ENCODE data around the gene TREML1. TPM values are rescaled to one million over a fixed set of nuclear protein-coding genes. Genes with fewer than 3 reads are reported as not detected.

The TREML1 gene
- total RNA-seq, 2 donors from 2014 or later, result not detected

GRCh38 chr6:41187924-41188886 lies 34.1 kb upstream of the TREML1 start:
- H3K4me3 Mint-ChIP-seq, result no peak overlapping the region
- peaks cover 6% of the 10 kb centered on the region for H3K4me1 Mint-ChIP-seq
- no peak for ATAC-seq (replicated peaks)
- peaks cover 4% of the 10 kb centered on the region for H3K9me3 Mint-ChIP-seq
- no peak overlapping the region for H3K27ac Mint-ChIP-seq
- no peaks in the 10 kb centered on the region for H3K27me3 Mint-ChIP-seq
- H3K36me3 Mint-ChIP-seq (ENCODE audit: low read depth), result no peaks in the 10 kb centered on the region

- peaks cover 4% of the 10 kb centered on the region for H3K9me3 Mint-ChIP-seq
- no peak for ATAC-seq (replicated peaks)
- H3K27ac Mint-ChIP-seq, result peak overlapping the region; percentile 13
- H3K4me1 Mint-ChIP-seq, result peaks cover 10% of the 10 kb centered on the region
- H3K27me3 Mint-ChIP-seq, result no peaks in the 10 kb centered on the region
- no peak overlapping the region for H3K4me3 Mint-ChIP-seq
- H3K36me3 Mint-ChIP-seq (ENCODE audit: low read depth), result no peaks in the 10 kb centered on the region
Measured at GRCh38 chr6:41186031-41186562, 31.9 kb upstream of the TREML1 start.

GRCh38 chr6:41184761-41185160 lies 30.6 kb upstream of the TREML1 start:
- H3K4me1 Mint-ChIP-seq, result peaks cover 10% of the 10 kb centered on the region
- ATAC-seq (replicated peaks), result no peak
- no peaks in the 10 kb centered on the region for H3K36me3 Mint-ChIP-seq (ENCODE audit: low read depth)
- no peak overlapping the region for H3K27ac Mint-ChIP-seq
- H3K9me3 Mint-ChIP-seq, result peaks cover 4% of the 10 kb centered on the region
- no peaks in the 10 kb centered on the region for H3K27me3 Mint-ChIP-seq
- no peak overlapping the region for H3K4me3 Mint-ChIP-seq

- H3K27ac Mint-ChIP-seq, result peak overlapping the region; percentile 27
- ATAC-seq (replicated peaks), result peak; percentile 88
- H3K36me3 Mint-ChIP-seq (ENCODE audit: low read depth), result no peaks in the 10 kb centered on the region
- peaks cover 5% of the 10 kb centered on the region for H3K27me3 Mint-ChIP-seq
- no peak overlapping the region for H3K4me3 Mint-ChIP-seq
- H3K4me1 Mint-ChIP-seq, result peaks cover 6% of the 10 kb centered on the region
- no peaks in the 10 kb centered on the region for H3K9me3 Mint-ChIP-seq
Measured at GRCh38 chr6:41182069-41183034, 28.2 kb upstream of the TREML1 start.

- Mint-ChIP-seq H3K27me3 (peaks cover 9% of the 10 kb centered on the region), H3K36me3 (ENCODE audit: low read depth) (no peaks in the 10 kb centered on the region), H3K27ac (peak overlapping the region; percentile 27), H3K9me3 (no peaks in the 10 kb centered on the region), H3K4me1 (peaks cover 6% of the 10 kb centered on the region), H3K4me3 (no peak overlapping the region)
- no peak for ATAC-seq (replicated peaks)
Measured at GRCh38 chr6:41181566-41181965, 27.4 kb upstream of the TREML1 start.

- H3K9me3 Mint-ChIP-seq, result no peaks in the 10 kb centered on the region
- H3K27ac Mint-ChIP-seq, result no peak overlapping the region
- no peaks in the 10 kb centered on the region for H3K36me3 Mint-ChIP-seq (ENCODE audit: low read depth)
- H3K4me3 Mint-ChIP-seq, result no peak overlapping the region
- ATAC-seq (replicated peaks), result no peak
- H3K27me3 Mint-ChIP-seq, result peaks cover 16% of the 10 kb centered on the region
- peaks cover 6% of the 10 kb centered on the region for H3K4me1 Mint-ChIP-seq
Measured at GRCh38 chr6:41179163-41179562, 25.0 kb upstream of the TREML1 start.

GRCh38 chr6:41177695-41178094 lies 23.5 kb upstream of the TREML1 start:
- peaks cover 16% of the 10 kb centered on the region for H3K27me3 Mint-ChIP-seq
- H3K9me3 Mint-ChIP-seq, result no peaks in the 10 kb centered on the region
- H3K27ac Mint-ChIP-seq, result no peak overlapping the region
- H3K4me1 Mint-ChIP-seq, result peaks cover 6% of the 10 kb centered on the region
- no peak overlapping the region for H3K4me3 Mint-ChIP-seq
- no peak for ATAC-seq (replicated peaks)
- H3K36me3 Mint-ChIP-seq (ENCODE audit: low read depth), result no peaks in the 10 kb centered on the region

- ATAC-seq (replicated peaks), result no peak
- H3K27me3 Mint-ChIP-seq, result peaks cover 16% of the 10 kb centered on the region
- peaks cover 6% of the 10 kb centered on the region for H3K4me1 Mint-ChIP-seq
- no peaks in the 10 kb centered on the region for H3K36me3 Mint-ChIP-seq (ENCODE audit: low read depth)
- H3K9me3 Mint-ChIP-seq, result no peaks in the 10 kb centered on the region
- H3K4me3 Mint-ChIP-seq, result no peak overlapping the region
- no peak overlapping the region for H3K27ac Mint-ChIP-seq
Measured at GRCh38 chr6:41177287-41177686, 23.1 kb upstream of the TREML1 start.

GRCh38 chr6:41176189-41176588 lies 22.0 kb upstream of the TREML1 start:
- Mint-ChIP-seq H3K4me1 (no peaks in the 10 kb centered on the region), H3K4me3 (no peak overlapping the region), H3K36me3 (ENCODE audit: low read depth) (no peaks in the 10 kb centered on the region), H3K27me3 (peaks cover 16% of the 10 kb centered on the region), H3K9me3 (no peaks in the 10 kb centered on the region), H3K27ac (no peak overlapping the region)
- no peak for ATAC-seq (replicated peaks)

- no peaks in the 10 kb centered on the region for H3K4me1 Mint-ChIP-seq
- no peak overlapping the region for H3K27ac Mint-ChIP-seq
- H3K9me3 Mint-ChIP-seq, result no peaks in the 10 kb centered on the region
- ATAC-seq (replicated peaks), result no peak
- H3K4me3 Mint-ChIP-seq, result no peak overlapping the region
- peaks cover 16% of the 10 kb centered on the region for H3K27me3 Mint-ChIP-seq
- H3K36me3 Mint-ChIP-seq (ENCODE audit: low read depth), result no peaks in the 10 kb centered on the region
Measured at GRCh38 chr6:41175084-41175483, 20.9 kb upstream of the TREML1 start.

GRCh38 chr6:41174610-41175009 lies 20.5 kb upstream of the TREML1 start:
- Mint-ChIP-seq H3K27me3 (peaks cover 16% of the 10 kb centered on the region), H3K36me3 (ENCODE audit: low read depth) (no peaks in the 10 kb centered on the region), H3K4me1 (no peaks in the 10 kb centered on the region), H3K27ac (no peak overlapping the region), H3K9me3 (no peaks in the 10 kb centered on the region), H3K4me3 (no peak overlapping the region)
- ATAC-seq (replicated peaks), result no peak

- Mint-ChIP-seq H3K27me3 (peaks cover 7% of the 10 kb centered on the region), H3K36me3 (ENCODE audit: low read depth) (no peaks in the 10 kb centered on the region), H3K9me3 (no peaks in the 10 kb centered on the region), H3K27ac (no peak overlapping the region), H3K4me3 (no peak overlapping the region), H3K4me1 (peaks cover 3% of the 10 kb centered on the region)
- no peak for ATAC-seq (replicated peaks)
Measured at GRCh38 chr6:41171908-41172307, 17.8 kb upstream of the TREML1 start.

- Mint-ChIP-seq H3K36me3 (ENCODE audit: low read depth) (no peaks in the 10 kb centered on the region), H3K9me3 (no peaks in the 10 kb centered on the region), H3K4me1 (peaks cover 3% of the 10 kb centered on the region), H3K27ac (no peak overlapping the region), H3K4me3 (no peak overlapping the region), H3K27me3 (no peaks in the 10 kb centered on the region)
- no peak for ATAC-seq (replicated peaks)
Measured at GRCh38 chr6:41170547-41171160, 16.5 kb upstream of the TREML1 start.

All from activated T-helper 17 cell treated with anti-CD3 and anti-CD28 coated beads, Interleukin-2, amount 50 U/mL, for 72 hours (primary cell).